Muscle of leg (tissue), 11 donors: ENCODE measurements around the gene C6orf120. TPM values are rescaled to one million over a fixed set of nuclear protein-coding genes. Genes with fewer than 3 reads are reported as not detected.

ENCODE experiments used
- DNase-seq: peaks from one replicate; pipeline ENCODE4 v3.0.0; 2013
- H3K27ac ChIP-seq: one replicate; pipeline ENCODE4 v1.5.1; 2013; ENCODE audit warnings: mild to moderate bottlenecking, low read length, control low read depth
- H3K27me3 ChIP-seq: one replicate; pipeline ENCODE4 v1.6.1; 2013; ENCODE audit warnings: low read length; ENCODE audit not compliant: control insufficient read depth, insufficient read depth
- H3K36me3 ChIP-seq: one replicate; pipeline ENCODE4 v1.6.1; 2013; ENCODE audit warnings: low read length; ENCODE audit not compliant: control insufficient read depth, insufficient read depth
- H3K4me1 ChIP-seq: one replicate; pipeline ENCODE4 v1.6.1; 2013; ENCODE audit warnings: low read length; ENCODE audit not compliant: control insufficient read depth, insufficient read depth
- H3K4me3 ChIP-seq: one replicate; pipeline ENCODE4 v1.5.1; 2013; ENCODE audit warnings: low read length, control low read depth
- H3K9me3 ChIP-seq: replicated peaks from 2 replicates; pipeline ENCODE4 v1.6.1; 2013; ENCODE audit warnings: low read depth, low read length; ENCODE audit not compliant: control insufficient read depth
- WGBS: methylation state at CpG from one replicate; pipeline ENCODE4 v1.1.5; 2013; ENCODE audit warnings: missing lambda C conversion rate; ENCODE audit not compliant: insufficient coverage; 5-methylcytosine and 5-hydroxymethylcytosine counted together
- polyA plus RNA-seq, 8 donors: library from polyadenylated mRNA; unstranded; fragments of 120-200 nt; gene quantifications; one replicate each; pipeline versions ENCODE4 v1.2.1 to v1.2.3, GENCODE V29; 2013; ENCODE audit warnings: inconsistent platforms in 1 of 8, low replicate concordance in 1 of 8; ENCODE audit not compliant: insufficient read length in 8 of 8, insufficient read depth in 1 of 8
- total RNA-seq: library from RNA; stranded (reverse); fragments of 120-200 nt; gene quantifications from one replicate; pipeline ENCODE4 v1.2.4, GENCODE V29; 2013

C6orf120 gene
- total and polyA plus RNA-seq, 9 donors: 24.3 to 41.6 (median 32.7) TPM

- Histone ChIP-seq H3K9me3 (peaks cover 2% of the 10 kb centered on the region), H3K4me1 (peaks cover 9% of the 10 kb centered on the region), H3K36me3 (peaks cover 9% of the 10 kb centered on the region), H3K4me3 (no peak overlapping the region), H3K27me3 (no peaks in the 10 kb centered on the region), H3K27ac (no peak overlapping the region)
- DNase-seq: peak; percentile 29
- 0% methylated on average over 1 of the region's 5 CpGs for WGBS
Observed at GRCh38 chr6:169700296-169700695, 1.6 kb upstream of the C6orf120 start.

GRCh38 chr6:169701311-169701953 lies 494 bp upstream of the C6orf120 start:
- no peak for DNase-seq
- H3K36me3 ChIP-seq: peaks cover 9% of the 10 kb centered on the region
- peak overlapping the region; percentile 93 for H3K4me3 ChIP-seq
- H3K4me1 ChIP-seq: peaks cover 9% of the 10 kb centered on the region
- peak overlapping the region; percentile 92 for H3K27ac ChIP-seq
- H3K9me3 ChIP-seq: peaks cover under 1% of the 10 kb centered on the region
- no peaks in the 10 kb centered on the region for H3K27me3 ChIP-seq
- under 1% methylated on average over 52 of the region's 54 CpGs for WGBS

GRCh38 chr6:169702840-169703246 lies 917 bp downstream of the C6orf120 start:
- no peak for DNase-seq
- peak overlapping the region; percentile 92 for H3K27ac ChIP-seq
- H3K27me3 ChIP-seq: no peaks in the 10 kb centered on the region
- H3K4me3 ChIP-seq: peak overlapping the region; percentile 93
- 0% methylated on average over 14 of the region's 22 CpGs for WGBS
- H3K4me1 ChIP-seq: peaks cover 9% of the 10 kb centered on the region
- peaks cover 9% of the 10 kb centered on the region for H3K36me3 ChIP-seq
- no peaks in the 10 kb centered on the region for H3K9me3 ChIP-seq

- Histone ChIP-seq H3K4me3 (no peak overlapping the region), H3K27me3 (no peaks in the 10 kb centered on the region), H3K36me3 (peaks cover 12% of the 10 kb centered on the region), H3K27ac (no peak overlapping the region), H3K9me3 (no peaks in the 10 kb centered on the region), H3K4me1 (peaks cover 4% of the 10 kb centered on the region)
- DNase-seq: no peak
- no CpG with 5 or more reads among the region's 2 CpGs for WGBS
Observed at GRCh38 chr6:169707772-169708171, 5.8 kb downstream of the C6orf120 start.

GRCh38 chr6:169709293-169709692 lies 7.4 kb downstream of the C6orf120 start:
- no peak for DNase-seq
- Histone ChIP-seq H3K4me3 (no peak overlapping the region), H3K27me3 (no peaks in the 10 kb centered on the region), H3K9me3 (no peaks in the 10 kb centered on the region), H3K4me1 (no peaks in the 10 kb centered on the region), H3K36me3 (peaks cover 17% of the 10 kb centered on the region), H3K27ac (no peak overlapping the region)

GRCh38 chr6:169710009-169710408 lies 8.1 kb downstream of the C6orf120 start:
- DNase-seq: no peak
- H3K27ac ChIP-seq: no peak overlapping the region
- no peaks in the 10 kb centered on the region for H3K9me3 ChIP-seq
- no peak overlapping the region for H3K4me3 ChIP-seq
- H3K36me3 ChIP-seq: peaks cover 24% of the 10 kb centered on the region
- H3K4me1 ChIP-seq: no peaks in the 10 kb centered on the region
- H3K27me3 ChIP-seq: no peaks in the 10 kb centered on the region
- WGBS: 100% methylated on average over 2 of the region's 3 CpGs

GRCh38 chr6:169714178-169714577 lies 12.3 kb downstream of the C6orf120 start:
- no peak for DNase-seq
- Histone ChIP-seq H3K4me3 (no peak overlapping the region), H3K9me3 (no peaks in the 10 kb centered on the region), H3K36me3 (peaks cover 29% of the 10 kb centered on the region), H3K4me1 (no peaks in the 10 kb centered on the region), H3K27me3 (no peaks in the 10 kb centered on the region), H3K27ac (no peak overlapping the region)
- 90% methylated on average over 2 of the region's 2 CpGs for WGBS

GRCh38 chr6:169714595-169714994 lies 12.7 kb downstream of the C6orf120 start:
- Histone ChIP-seq H3K9me3 (no peaks in the 10 kb centered on the region), H3K27ac (no peak overlapping the region), H3K4me1 (no peaks in the 10 kb centered on the region), H3K4me3 (no peak overlapping the region), H3K27me3 (no peaks in the 10 kb centered on the region), H3K36me3 (peaks cover 29% of the 10 kb centered on the region)
- WGBS: 95% methylated on average over 6 of the region's 9 CpGs
- DNase-seq: no peak

- Histone ChIP-seq H3K27me3 (no peaks in the 10 kb centered on the region), H3K4me1 (peaks cover 5% of the 10 kb centered on the region), H3K9me3 (no peaks in the 10 kb centered on the region), H3K4me3 (no peak overlapping the region), H3K27ac (no peak overlapping the region), H3K36me3 (peaks cover 14% of the 10 kb centered on the region)
- no peak for DNase-seq
- WGBS: no CpG with 5 or more reads among the region's 4 CpGs
Observed at GRCh38 chr6:169719117-169719516, 17.2 kb downstream of the C6orf120 start.

GRCh38 chr6:169720207-169720855 lies 18.4 kb downstream of the C6orf120 start:
- WGBS: 100% methylated on average over 3 of the region's 3 CpGs
- H3K4me1 ChIP-seq: peaks cover 7% of the 10 kb centered on the region
- no peak overlapping the region for H3K27ac ChIP-seq
- H3K4me3 ChIP-seq: no peak overlapping the region
- peaks cover 5% of the 10 kb centered on the region for H3K36me3 ChIP-seq
- no peaks in the 10 kb centered on the region for H3K27me3 ChIP-seq
- no peaks in the 10 kb centered on the region for H3K9me3 ChIP-seq
- DNase-seq: no peak
